Measurements from ENCODE around the gene ZNF365. TPM values are rescaled to one million over a fixed set of nuclear protein-coding genes. Genes with fewer than 3 reads are reported as not detected.
A peak's percentile ranks its signal among the peaks of the same experiment; 100 is the strongest.

The ZNF365 gene
- total RNA-seq, 1 experiment from 2014 or later: 1.8 TPM

GRCh38 chr10:62335326-62335725, 38.8 kb upstream of the ZNF365 start:
- no peak for ATAC-seq

More at GRCh38 chr10:62335326-62335725, 38.8 kb upstream of the ZNF365 start:
- Histone ChIP-seq H3K79me2 (ENCODE audit: insufficient read depth, low read length) (no peaks in the 10 kb centered on the region), H3K27ac (ENCODE audit: low read depth, low read length) (no peak overlapping the region), H3K36me3 (ENCODE audit: control insufficient read depth in 1 of 2, insufficient read depth in 2 of 2, low read length in 2 of 2) (no peaks in the 10 kb centered on the region), H3K4me2 (ENCODE audit: low read length) (no peak overlapping the region), H3K9me3 (ENCODE audit: control insufficient read depth in 1 of 2, insufficient read depth in 1 of 2, low read depth in 1 of 2, low read length in 2 of 2) (peaks cover 6 to 12% of the 10 kb centered on the region in 2 experiments; a peak in 3 of 4 replicates), H3K27me3 (ENCODE audit: insufficient read depth, low read length) (no peaks in the 10 kb centered on the region), H3K9me2 (ENCODE audit: insufficient read depth) (no peaks in the 10 kb centered on the region), H2AFZ (ENCODE audit: low read depth, low read length, poor library complexity, severe bottlenecking) (peak overlapping the region; percentile 17), H4K20me1 (ENCODE audit: insufficient read depth) (no peaks in the 10 kb centered on the region), H3K4me1 (ENCODE audit: control insufficient read depth in 1 of 2, insufficient read depth in 2 of 2, low read length in 2 of 2) (0 out of 4 replicates have a peak, but pooled peaks cover 0 to 3% of the 10 kb centered on the region in 2 experiments), H3K4me3 (replicated peaks in 1 of 2; ENCODE audit: low read depth in 1 of 2, low read length in 2 of 2) (no peak overlapping the region), H3K9ac (ENCODE audit: low read length) (no peak overlapping the region)
- ChIA-PET CTCF (no interaction called here), RAD21 (ENCODE audit: low non-redundant PET in 1 of 2, low total read pairs in 2 of 2, uncharacterized antibody in 2 of 2, unreplicated experiment in 2 of 2) (no interaction called here), POLR2A (no interaction called here)
- no TSS peak for BruUV-seq (replicated peaks)
- DNase-seq (ENCODE audit: low read depth, low spot score): no peak
- intact Hi-C loops (cut with micrococcal nuclease): no loop called here
- TF ChIP-seq CBX3 (IDR thresholded peaks at IDR 0.05; ENCODE audit: low read depth) (no peak), SP1 (IDR thresholded peaks at IDR 0.05; ENCODE audit: low read depth) (no peak), REST (IDR thresholded peaks at IDR 0.05; ENCODE audit: low read depth) (no peak), CEBPB (IDR thresholded peaks at IDR 0.05; ENCODE audit: low read depth) (no peak), EZH2phosphoT487 (IDR thresholded peaks at IDR 0.05; ENCODE audit: borderline replicate concordance) (no peak), YY1 (IDR thresholded peaks at IDR 0.05; ENCODE audit: extremely low read depth, insufficient replicate concordance, low read depth, low read length) (no peak), TCF7L2 (IDR thresholded peaks at IDR 0.05; ENCODE audit: borderline replicate concordance, extremely low read depth, insufficient read depth, insufficient read length) (no peak), SIN3A (IDR thresholded peaks at IDR 0.05; ENCODE audit: low read depth) (no peak), ZBTB33 (IDR thresholded peaks at IDR 0.05; ENCODE audit: extremely low read depth, insufficient replicate concordance, low read length) (no peak), ATF3 (IDR thresholded peaks at IDR 0.05) (no peak), EGR1 (IDR thresholded peaks at IDR 0.05; ENCODE audit: low read depth) (no peak)

Measured in HCT116 (cell line).